Measurements from ENCODE around the gene SNRNP200.
A peak's percentile ranks its signal among the peaks of the same experiment; 100 is the strongest.

The SNRNP200 gene

GRCh38 chr2:96342085-96342484 lies 36.7 kb upstream of the SNRNP200 start:
- H3K9me3 ChIP-seq (ENCODE audit: insufficient read depth, low read length) = no peaks in the 10 kb centered on the region
- no peak for TF ChIP-seq CTCF (IDR thresholded peaks at IDR 0.05; ENCODE audit: low read depth, low read length)
- no peak for TF ChIP-seq EZH2phosphoT487 (IDR thresholded peaks at IDR 0.05; ENCODE audit: low read depth)
- no peaks in the 10 kb centered on the region for H3K27me3 ChIP-seq (ENCODE audit: low read depth, low read length)
- H2AFZ ChIP-seq (ENCODE audit: low read depth, low read length) = no peak overlapping the region
- no peak overlapping the region for H3K9ac ChIP-seq (ENCODE audit: low read length)
- H3K4me1 ChIP-seq (ENCODE audit: low read length) = peaks cover 51% of the 10 kb centered on the region
- H3K36me3 ChIP-seq (replicated peaks; ENCODE audit: low read depth, low read length) = peaks cover 55% of the 10 kb centered on the region
- H3K79me2 ChIP-seq (ENCODE audit: low read length) = peaks cover 67% of the 10 kb centered on the region
- H3K27ac ChIP-seq (ENCODE audit: low read length) = no peak overlapping the region
- H3K4me3 ChIP-seq (ENCODE audit: low read length) = no peak overlapping the region
- no peak overlapping the region for H3K4me2 ChIP-seq (ENCODE audit: low read length)
- peaks cover 12% of the 10 kb centered on the region; the same call in 1 of the 2 replicates for H4K20me1 ChIP-seq (ENCODE audit: insufficient read depth, low read length)

GRCh38 chr2:96341641-96342040 lies 36.3 kb upstream of the SNRNP200 start:
- peaks cover 55% of the 10 kb centered on the region for H3K4me1 ChIP-seq (ENCODE audit: low read length)
- H4K20me1 ChIP-seq (ENCODE audit: insufficient read depth, low read length) = peaks cover 12% of the 10 kb centered on the region; the same call in 1 of the 2 replicates
- H3K27ac ChIP-seq (ENCODE audit: low read length) = no peak overlapping the region
- H3K4me3 ChIP-seq (ENCODE audit: low read length) = no peak overlapping the region
- no peaks in the 10 kb centered on the region for H3K9me3 ChIP-seq (ENCODE audit: insufficient read depth, low read length)
- H3K36me3 ChIP-seq (replicated peaks; ENCODE audit: low read depth, low read length) = peaks cover 51% of the 10 kb centered on the region
- H3K27me3 ChIP-seq (ENCODE audit: low read depth, low read length) = no peaks in the 10 kb centered on the region
- no peak overlapping the region for H2AFZ ChIP-seq (ENCODE audit: low read depth, low read length)
- TF ChIP-seq CTCF (IDR thresholded peaks at IDR 0.05; ENCODE audit: low read depth, low read length) = no peak
- TF ChIP-seq EZH2phosphoT487 (IDR thresholded peaks at IDR 0.05; ENCODE audit: low read depth) = no peak
- no peak overlapping the region for H3K9ac ChIP-seq (ENCODE audit: low read length)
- peaks cover 71% of the 10 kb centered on the region for H3K79me2 ChIP-seq (ENCODE audit: low read length)
- no peak overlapping the region for H3K4me2 ChIP-seq (ENCODE audit: low read length)

DNA sequence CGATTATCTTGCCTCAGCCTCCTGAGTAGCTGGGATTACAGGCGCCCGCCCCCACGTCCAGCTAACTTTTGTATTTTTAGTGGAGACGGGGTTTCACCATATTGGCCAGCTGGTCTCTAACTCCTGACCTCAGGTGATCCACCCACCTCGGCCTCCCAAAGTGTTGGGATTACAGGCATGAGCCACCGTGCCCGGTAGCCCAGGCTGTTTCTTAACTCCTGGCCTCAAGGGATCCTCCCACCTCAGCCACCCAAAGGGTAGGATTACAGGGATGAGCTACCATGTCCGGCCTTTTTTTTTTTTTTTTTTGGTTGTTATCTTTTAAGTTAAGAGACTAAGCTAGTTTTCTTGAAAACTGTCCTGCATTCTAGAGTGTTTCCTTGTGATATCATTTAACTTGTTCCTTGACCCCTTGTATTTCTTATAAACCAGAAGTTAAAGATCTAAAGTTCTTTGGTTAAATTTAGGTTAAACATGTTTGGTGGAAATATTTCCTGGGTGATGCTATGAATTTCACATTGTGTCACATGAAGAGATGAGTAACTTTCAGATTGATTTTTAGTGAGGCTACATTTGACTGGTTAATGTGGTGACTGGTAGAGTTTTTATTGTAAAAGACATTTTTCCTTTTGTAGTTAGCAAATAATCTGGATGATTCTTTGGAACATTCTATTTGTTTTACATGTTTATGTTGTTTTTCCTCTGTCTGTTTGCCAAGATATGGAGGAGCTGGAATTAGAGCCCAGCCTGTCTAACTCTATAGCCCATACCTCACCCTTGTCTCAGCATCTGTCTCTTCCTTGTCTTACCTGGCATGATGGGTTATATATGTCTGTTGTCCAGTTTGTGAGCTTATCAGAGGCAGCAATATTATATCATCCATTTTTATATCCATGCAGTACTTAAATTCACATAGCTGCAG lies 35.4 kb upstream of the SNRNP200 start:
- H3K4me3 ChIP-seq (ENCODE audit: low read length) = no peak overlapping the region
- peaks cover 57% of the 10 kb centered on the region for H3K4me1 ChIP-seq (ENCODE audit: low read length)
- no peak overlapping the region for H2AFZ ChIP-seq (ENCODE audit: low read depth, low read length)
- no peaks in the 10 kb centered on the region for H3K9me3 ChIP-seq (ENCODE audit: insufficient read depth, low read length)
- no peak overlapping the region for H3K9ac ChIP-seq (ENCODE audit: low read length)
- TF ChIP-seq EZH2phosphoT487 (IDR thresholded peaks at IDR 0.05; ENCODE audit: low read depth) (no peak), CTCF (IDR thresholded peaks at IDR 0.05; ENCODE audit: low read depth, low read length) (no peak)
- no peaks in the 10 kb centered on the region for H3K27me3 ChIP-seq (ENCODE audit: low read depth, low read length)
- peak overlapping the region; percentile 19; the same call in 1 of the 2 replicates for H3K4me2 ChIP-seq (ENCODE audit: low read length)
- H3K36me3 ChIP-seq (replicated peaks; ENCODE audit: low read depth, low read length) = peaks cover 43% of the 10 kb centered on the region
- H3K79me2 ChIP-seq (ENCODE audit: low read length) = peaks cover 79% of the 10 kb centered on the region
- H3K27ac ChIP-seq (ENCODE audit: low read length) = peak overlapping the region; percentile 25; the same call in 1 of the 2 replicates
- H4K20me1 ChIP-seq (ENCODE audit: insufficient read depth, low read length) = peaks cover 12% of the 10 kb centered on the region; the same call in 1 of the 2 replicates

DNA sequence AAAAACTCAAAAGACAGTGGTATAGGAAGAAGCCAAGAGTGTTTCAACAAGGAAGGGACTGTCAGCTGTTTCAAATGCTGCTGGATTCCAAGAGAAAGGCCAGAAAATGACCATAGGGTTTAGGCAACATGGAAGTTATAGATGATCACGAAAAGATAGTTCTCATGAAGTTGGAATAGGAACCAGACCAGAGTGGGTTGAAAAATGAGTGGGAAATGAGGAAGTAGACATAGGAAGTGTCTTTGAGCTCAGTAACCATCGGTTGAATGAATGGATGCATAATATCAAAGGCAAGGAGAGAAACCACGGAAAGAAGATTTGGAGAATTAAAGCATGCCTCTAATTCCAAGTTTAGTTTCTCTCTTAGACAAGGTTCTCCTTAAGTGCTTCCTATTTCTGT lies 31.5 kb upstream of the SNRNP200 start:
- Histone ChIP-seq H3K27me3 (ENCODE audit: low read depth, low read length) (no peaks in the 10 kb centered on the region), H3K4me3 (ENCODE audit: low read length) (peak overlapping the region; percentile 98), H3K9me3 (ENCODE audit: insufficient read depth, low read length) (no peaks in the 10 kb centered on the region), H4K20me1 (ENCODE audit: insufficient read depth, low read length) (peaks cover 4% of the 10 kb centered on the region; the same call in 1 of the 2 replicates), H3K4me1 (ENCODE audit: low read length) (peaks cover 34% of the 10 kb centered on the region), H3K79me2 (ENCODE audit: low read length) (peaks cover 68% of the 10 kb centered on the region), H3K27ac (ENCODE audit: low read length) (peak overlapping the region; percentile 75; the same call in 1 of the 2 replicates), H3K9ac (ENCODE audit: low read length) (peak overlapping the region; percentile 99), H2AFZ (ENCODE audit: low read depth, low read length) (no peak overlapping the region), H3K36me3 (replicated peaks; ENCODE audit: low read depth, low read length) (peaks cover 12% of the 10 kb centered on the region), H3K4me2 (ENCODE audit: low read length) (peak overlapping the region; percentile 95)
- TF ChIP-seq CTCF (IDR thresholded peaks at IDR 0.05; ENCODE audit: low read depth, low read length) (no peak), EZH2phosphoT487 (IDR thresholded peaks at IDR 0.05; ENCODE audit: low read depth) (no peak)

Measured in OCI-LY3 (cell line).